ENCODE results near the gene EEF1A2. TPM values are rescaled to one million over a fixed set of nuclear protein-coding genes. Genes with fewer than 3 reads are reported as not detected.

The EEF1A2 gene
- total and polyA plus RNA-seq, 12 donors: 881 to 1,465 (median 1,307) TPM

DNA sequence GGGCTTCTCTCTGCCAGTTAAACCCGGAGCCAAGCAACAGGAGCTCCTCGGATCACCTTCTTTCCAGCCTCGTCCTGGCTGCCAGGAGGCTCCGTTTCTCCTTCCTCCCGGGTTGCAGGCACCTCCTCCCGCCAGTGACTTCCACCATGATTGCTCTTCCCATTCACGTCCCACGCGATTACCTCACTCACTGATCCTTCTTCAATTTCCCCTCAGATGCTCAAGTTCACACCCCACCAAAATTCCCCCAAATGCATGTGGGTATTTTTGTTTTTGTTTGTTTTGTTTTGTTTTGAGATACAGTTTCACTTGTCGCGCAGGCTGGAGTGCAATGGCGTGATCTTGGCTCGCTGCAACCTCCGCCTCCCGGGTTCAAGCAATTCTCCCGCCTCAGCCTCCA is 51.6 kb downstream of the EEF1A2 start:
- DNase-seq (no peak), ATAC-seq (no peak)
- H3K9me3 ChIP-seq: no peaks in the 10 kb centered on the region
- H3K36me3 ChIP-seq: no peaks in the 10 kb centered on the region
- no peak overlapping the region for H3K4me3 ChIP-seq
- 73 to 76% methylated on average over 16 of the region's 16 CpGs for WGBS, 2 donors
- intact Hi-C loops (cut with DNase I): loop anchor here in 2 of 10 donors (10.0 kb wide), 1 partner anchor 77 kb away; the partner anchor contains the start of gene PPDPF (in 2 of the 2)
- peaks cover 0 to 46% (median 26%) of the 10 kb centered on the region in 7 donors for H3K27me3 ChIP-seq
- no peak overlapping the region for H3K27ac ChIP-seq
- TF ChIP-seq CTCF (IDR thresholded peaks at IDR 0.05): no peak
- H3K4me1 ChIP-seq: peaks cover 0 to 15% (median 0%) of the 10 kb centered on the region in 9 donors

GRCh38 chr20:63446216-63447024 is 52.5 kb downstream of the EEF1A2 start:
- intact Hi-C loops (cut with DNase I): loop anchor here in 2 of 10 donors (10.0 kb wide), 1 partner anchor 78 kb away; the partner anchor contains the start of gene PPDPF (in 2 of the 2)
- no peaks in the 10 kb centered on the region for H3K36me3 ChIP-seq
- peaks cover 0 to 15% (median 0%) of the 10 kb centered on the region in 9 donors for H3K4me1 ChIP-seq
- peak in 2 of 8 donors; percentile 61 to 65 for ATAC-seq
- no peak overlapping the region for H3K27ac ChIP-seq
- peaks cover 0 to 37% (median 26%) of the 10 kb centered on the region in 7 donors for H3K27me3 ChIP-seq
- H3K9me3 ChIP-seq: no peaks in the 10 kb centered on the region
- DNase-seq: no peak
- WGBS, 2 donors: 52 to 55% methylated on average over 31 of the region's 31 CpGs
- TF ChIP-seq CTCF (IDR thresholded peaks at IDR 0.05): no peak
- H3K4me3 ChIP-seq: no peak overlapping the region

GRCh38 chr20:63445075-63445734 is 53.7 kb downstream of the EEF1A2 start:
- peak overlapping the region in 2 of 10 donors; percentile 39 to 63 for H3K27ac ChIP-seq
- H3K27me3 ChIP-seq: peaks cover 0 to 31% (median 20%) of the 10 kb centered on the region in 7 donors
- peak in 3 of 8 donors; percentile 26 to 76 (median 61) for ATAC-seq
- H3K9me3 ChIP-seq: no peaks in the 10 kb centered on the region
- no peak for TF ChIP-seq CTCF (IDR thresholded peaks at IDR 0.05)
- no peaks in the 10 kb centered on the region for H3K36me3 ChIP-seq
- H3K4me1 ChIP-seq: peaks cover 0 to 15% (median 0%) of the 10 kb centered on the region in 9 donors
- intact Hi-C loops (cut with DNase I): loop anchor here in 2 of 10 donors (10.0 kb wide), 1 partner anchor 80 kb away; the partner anchor contains the start of gene PPDPF (in 2 of the 2)
- H3K4me3 ChIP-seq: peak overlapping the region in 2 of 10 donors; percentile 19 to 33
- 52 to 68% methylated on average over 15 of the region's 15 CpGs for WGBS, 2 donors
- DNase-seq: no peak

- Histone ChIP-seq H3K4me1 (peaks cover 0 to 15% (median 0%) of the 10 kb centered on the region in 9 donors), H3K36me3 (no peaks in the 10 kb centered on the region), H3K27me3 (peaks cover 0 to 31% (median 20%) of the 10 kb centered on the region in 7 donors), H3K27ac (peak overlapping the region in 1 of 10 donors; percentile 63), H3K4me3 (peak overlapping the region in 2 of 10 donors; percentile 19 to 33), H3K9me3 (no peaks in the 10 kb centered on the region)
- intact Hi-C loops (cut with DNase I): loop anchor here in 3 of 10 donors (5.0 to 10.0 kb wide), 2 partner anchors 73 to 80 kb away; partner anchors contain the start of gene PPDPF (in 2 of the 3)
- no peak for ATAC-seq
- 94 to 95% methylated on average over 24 of the region's 24 CpGs for WGBS, 2 donors
- no peak for DNase-seq
- no peak for TF ChIP-seq CTCF (IDR thresholded peaks at IDR 0.05)
Measured at GRCh38 chr20:63444548-63444947, 54.3 kb downstream of the EEF1A2 start.

Measured in heart right ventricle (tissue), 16 donors.